ENCODE measurements around the gene WFDC8.

DNA sequence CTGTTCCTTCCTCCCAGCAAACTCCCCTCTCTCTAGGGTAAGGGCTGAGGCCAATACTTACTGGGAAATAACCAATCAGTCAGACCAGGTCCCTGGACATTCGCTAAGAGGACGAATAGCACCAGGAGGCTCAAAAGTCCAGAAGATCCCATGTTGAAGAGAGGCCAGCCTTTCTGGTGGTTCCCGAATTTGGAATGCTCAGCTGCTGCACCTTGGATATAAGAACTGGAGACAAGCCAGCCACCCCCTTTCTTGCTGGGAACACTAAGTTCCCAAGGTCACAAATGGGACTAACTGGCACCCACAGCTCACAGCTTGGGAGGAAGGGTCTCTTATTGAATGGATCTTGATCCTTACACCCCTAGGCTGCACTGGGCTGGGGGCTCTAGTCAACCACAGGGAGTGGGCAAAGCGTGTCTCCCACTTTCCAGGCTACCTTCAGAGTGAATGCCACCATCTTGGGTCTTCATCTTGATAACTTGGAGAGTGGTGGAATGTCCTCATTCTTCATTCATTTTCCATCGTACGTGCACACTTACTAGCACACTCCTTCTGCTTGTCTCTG lies 31.8 kb downstream of the WFDC8 start, which contains the start of gene EPPIN:
- TF ChIP-seq, protein P1, sequence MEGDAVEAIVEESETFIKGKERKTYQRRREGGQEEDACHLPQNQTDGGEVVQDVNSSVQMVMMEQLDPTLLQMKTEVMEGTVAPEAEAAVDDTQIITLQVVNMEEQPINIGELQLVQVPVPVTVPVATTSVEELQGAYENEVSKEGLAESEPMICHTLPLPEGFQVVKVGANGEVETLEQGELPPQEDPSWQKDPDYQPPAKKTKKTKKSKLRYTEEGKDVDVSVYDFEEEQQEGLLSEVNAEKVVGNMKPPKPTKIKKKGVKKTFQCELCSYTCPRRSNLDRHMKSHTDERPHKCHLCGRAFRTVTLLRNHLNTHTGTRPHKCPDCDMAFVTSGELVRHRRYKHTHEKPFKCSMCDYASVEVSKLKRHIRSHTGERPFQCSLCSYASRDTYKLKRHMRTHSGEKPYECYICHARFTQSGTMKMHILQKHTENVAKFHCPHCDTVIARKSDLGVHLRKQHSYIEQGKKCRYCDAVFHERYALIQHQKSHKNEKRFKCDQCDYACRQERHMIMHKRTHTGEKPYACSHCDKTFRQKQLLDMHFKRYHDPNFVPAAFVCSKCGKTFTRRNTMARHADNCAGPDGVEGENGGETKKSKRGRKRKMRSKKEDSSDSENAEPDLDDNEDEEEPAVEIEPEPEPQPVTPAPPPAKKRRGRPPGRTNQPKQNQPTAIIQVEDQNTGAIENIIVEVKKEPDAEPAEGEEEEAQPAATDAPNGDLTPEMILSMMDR (IDR thresholded peaks at IDR 0.05; ENCODE audit: low read length) = no peak
- TF ChIP-seq EZH2 (IDR thresholded peaks at IDR 0.05; ENCODE audit: borderline replicate concordance, low read length) = no peak
